Tibial artery (tissue), 4 donors: ENCODE results near the gene TMEM109.

Experiments
- DNase-seq, 2 donors: peaks; one replicate each; pipeline ENCODE4 v3.0.0-alpha.2; 2019
- H3K27ac ChIP-seq, 2 donors: fragments of 200-600 bp; sonication (generic) in 1 of 2; 1 replicate in 1 of 2; 2 replicates in 1 of 2; pipeline ENCODE4 v1.5.1; 2018 to 2019; ENCODE audit warnings: mild to moderate bottlenecking in 1 of 2
- H3K27me3 ChIP-seq, 2 donors: fragments of 200-600 bp; sonication (generic) in 1 of 2; one replicate each; pipeline versions ENCODE4 v1.5.1 to v1.6.0; 2016 to 2019
- H3K36me3 ChIP-seq, 3 donors: fragments of 200-600 bp; sonication (generic) in 2 of 3; one replicate each; pipeline ENCODE4 v1.5.1; 2016 to 2019; ENCODE audit warnings: mild to moderate bottlenecking in 2 of 3
- H3K4me1 ChIP-seq, 4 donors: fragments of 200-600 bp; sonication (generic) in 2 of 4; 1 replicate in 3 of 4; 2 replicates in 1 of 4; pipeline ENCODE4 v1.5.1; 2016 to 2019
- H3K4me3 ChIP-seq, 2 donors: fragments of 200-600 bp; sonication (generic) in 1 of 2; 1 replicate in 1 of 2; 2 replicates in 1 of 2; pipeline ENCODE4 v1.5.1; 2018 to 2019; ENCODE audit warnings: mild to moderate bottlenecking in 2 of 2
- H3K9me3 ChIP-seq, 3 donors: fragments of 200-600 bp; sonication (generic) in 1 of 3; one replicate each; pipeline ENCODE4 v1.5.1; 2016 to 2019
- intact Hi-C: fragments of 100-400 bp; cut with DNase I; formaldehyde crosslinking; loops from one replicate; pipeline ENCODE4 v1.15.0; 2023; ENCODE audit warnings: low total_unique reads
- TF ChIP-seq, protein P1 (sequence below), 2 experiments: fragments of 200-600 bp in 1 of 2; fragments of 450-650 bp in 1 of 2; IDR thresholded peaks; one replicate each; pipeline ENCODE4 v1.5.1; 2017 to 2019; ENCODE audit warnings: antibody characterized with exemption in 2 of 2, mild to moderate bottlenecking in 1 of 2, moderate library complexity in 1 of 2

Gene TMEM109

GRCh38 chr11:60868682-60869450 lies 45.1 kb upstream of the TMEM109 start:
- Histone ChIP-seq H3K36me3 (no peaks in the 10 kb centered on the region), H3K9me3 (no peaks in the 10 kb centered on the region), H3K4me3 (no peak overlapping the region), H3K4me1 (no peaks in the 10 kb centered on the region), H3K27ac (no peak overlapping the region), H3K27me3 (peaks cover 0 to 15% of the 10 kb centered on the region in 2 donors)
- intact Hi-C loops: no loop called here
- TF ChIP-seq, protein P1, sequence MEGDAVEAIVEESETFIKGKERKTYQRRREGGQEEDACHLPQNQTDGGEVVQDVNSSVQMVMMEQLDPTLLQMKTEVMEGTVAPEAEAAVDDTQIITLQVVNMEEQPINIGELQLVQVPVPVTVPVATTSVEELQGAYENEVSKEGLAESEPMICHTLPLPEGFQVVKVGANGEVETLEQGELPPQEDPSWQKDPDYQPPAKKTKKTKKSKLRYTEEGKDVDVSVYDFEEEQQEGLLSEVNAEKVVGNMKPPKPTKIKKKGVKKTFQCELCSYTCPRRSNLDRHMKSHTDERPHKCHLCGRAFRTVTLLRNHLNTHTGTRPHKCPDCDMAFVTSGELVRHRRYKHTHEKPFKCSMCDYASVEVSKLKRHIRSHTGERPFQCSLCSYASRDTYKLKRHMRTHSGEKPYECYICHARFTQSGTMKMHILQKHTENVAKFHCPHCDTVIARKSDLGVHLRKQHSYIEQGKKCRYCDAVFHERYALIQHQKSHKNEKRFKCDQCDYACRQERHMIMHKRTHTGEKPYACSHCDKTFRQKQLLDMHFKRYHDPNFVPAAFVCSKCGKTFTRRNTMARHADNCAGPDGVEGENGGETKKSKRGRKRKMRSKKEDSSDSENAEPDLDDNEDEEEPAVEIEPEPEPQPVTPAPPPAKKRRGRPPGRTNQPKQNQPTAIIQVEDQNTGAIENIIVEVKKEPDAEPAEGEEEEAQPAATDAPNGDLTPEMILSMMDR (IDR thresholded peaks at IDR 0.05): no peak
- peak in 1 of 2 donors; percentile 48 for DNase-seq

DNA sequence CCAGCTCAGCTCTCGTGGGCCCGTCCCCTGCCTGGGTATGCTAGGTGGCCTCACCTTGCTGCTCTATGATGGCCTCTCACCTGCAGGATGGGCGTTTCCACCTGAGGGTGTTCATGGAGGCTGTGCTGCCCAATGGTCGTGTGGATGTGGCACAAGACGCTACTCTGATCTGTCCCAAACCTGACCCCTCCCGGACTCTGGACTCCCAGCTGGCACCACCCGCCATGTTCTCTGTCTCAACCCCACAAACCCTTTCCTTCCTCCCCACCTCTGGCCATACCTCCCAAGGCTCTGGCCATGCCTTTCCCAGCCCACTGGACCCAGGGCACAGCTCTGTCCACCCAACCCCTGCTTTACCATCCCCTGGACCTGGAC lies 44.5 kb upstream of the TMEM109 start:
- Histone ChIP-seq H3K4me3 (no peak overlapping the region), H3K4me1 (no peaks in the 10 kb centered on the region), H3K9me3 (no peaks in the 10 kb centered on the region), H3K27ac (no peak overlapping the region), H3K27me3 (peaks cover 0 to 15% of the 10 kb centered on the region in 2 donors), H3K36me3 (no peaks in the 10 kb centered on the region)
- intact Hi-C loops: no loop called here
- DNase-seq: peak in 1 of 2 donors; percentile 43
- TF ChIP-seq, protein P1 (IDR thresholded peaks at IDR 0.05): no peak

GRCh38 chr11:60870276-60870675 lies 43.7 kb upstream of the TMEM109 start:
- DNase-seq: peak in 1 of 2 donors; percentile 13
- H3K4me3 ChIP-seq: no peak overlapping the region
- no peaks in the 10 kb centered on the region for H3K9me3 ChIP-seq
- H3K36me3 ChIP-seq: no peaks in the 10 kb centered on the region
- no peaks in the 10 kb centered on the region for H3K4me1 ChIP-seq
- peaks cover 0 to 15% of the 10 kb centered on the region in 2 donors for H3K27me3 ChIP-seq
- intact Hi-C loops: no loop called here
- no peak overlapping the region for H3K27ac ChIP-seq
- TF ChIP-seq, protein P1 (IDR thresholded peaks at IDR 0.05): no peak

GRCh38 chr11:60870733-60871377 lies 43.1 kb upstream of the TMEM109 start:
- TF ChIP-seq, protein P1 (IDR thresholded peaks at IDR 0.05): no peak
- intact Hi-C loops: no loop called here
- no peaks in the 10 kb centered on the region for H3K4me1 ChIP-seq
- H3K9me3 ChIP-seq: no peaks in the 10 kb centered on the region
- H3K4me3 ChIP-seq: no peak overlapping the region
- H3K27ac ChIP-seq: no peak overlapping the region
- peak in 1 of 2 donors; percentile 11 for DNase-seq
- H3K27me3 ChIP-seq: peaks cover 0 to 15% of the 10 kb centered on the region in 2 donors
- no peaks in the 10 kb centered on the region for H3K36me3 ChIP-seq

DNA sequence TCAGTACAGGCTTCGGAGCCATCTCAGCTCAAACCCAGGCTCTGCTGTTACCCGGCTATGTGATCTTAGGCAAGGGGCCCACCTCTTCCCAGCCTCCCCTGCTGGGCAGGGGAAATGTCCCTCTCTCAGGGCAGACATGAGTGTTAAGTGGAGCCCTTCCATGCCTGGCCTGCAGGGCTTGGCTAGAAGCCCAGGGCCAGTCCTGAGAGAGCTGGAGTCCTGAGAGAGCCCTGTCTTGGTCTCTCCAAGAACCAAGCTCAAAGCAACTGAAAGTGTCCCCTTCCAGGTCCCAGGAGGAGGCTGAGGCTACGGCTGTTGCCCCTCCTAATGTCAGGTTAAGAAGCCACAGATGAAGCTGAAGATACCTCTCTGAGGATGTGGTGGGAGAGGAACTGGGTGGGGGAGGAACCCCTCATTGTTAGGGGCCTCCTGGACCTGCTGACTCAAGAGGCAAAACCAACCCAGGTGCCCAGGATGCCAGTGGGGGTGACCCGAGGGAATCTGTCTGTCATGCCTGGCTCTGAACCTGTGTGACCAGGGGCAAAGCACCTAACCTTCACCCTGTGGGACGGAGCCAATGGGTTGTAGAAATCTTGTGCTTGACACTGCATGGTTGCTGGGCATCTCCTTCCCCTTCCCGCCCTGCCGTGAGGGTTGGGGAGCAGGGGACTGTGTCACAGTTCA lies 42.4 kb upstream of the TMEM109 start:
- no peaks in the 10 kb centered on the region for H3K9me3 ChIP-seq
- no peak overlapping the region for H3K27ac ChIP-seq
- DNase-seq: peak in 1 of 2 donors; percentile 59
- TF ChIP-seq, protein P1 (IDR thresholded peaks at IDR 0.05): no peak
- intact Hi-C loops: no loop called here
- no peak overlapping the region for H3K4me3 ChIP-seq
- H3K36me3 ChIP-seq: no peaks in the 10 kb centered on the region
- H3K27me3 ChIP-seq: peaks cover 0 to 15% of the 10 kb centered on the region in 2 donors
- no peaks in the 10 kb centered on the region for H3K4me1 ChIP-seq
